HG02884 (cell line): Measurements from ENCODE around the gene RGS1.

Experiments used
- ATAC-seq: cut with Tn5 transposase; IDR thresholded peaks from one replicate; pipeline ENCODE4 v1.9.1; 2021; ENCODE audit warnings: mild to moderate bottlenecking, moderate library complexity; ENCODE audit not compliant: unreplicated experiment

Gene RGS1

GRCh38 chr1:192553741-192554140, 21.8 kb upstream of the RGS1 start:
- ATAC-seq, result no peak

GRCh38 chr1:192554904-192555303, 20.7 kb upstream of the RGS1 start:
- ATAC-seq, result no peak

- ATAC-seq, result no peak
Observed at GRCh38 chr1:192555399-192555798, 20.2 kb upstream of the RGS1 start.

- no peak for ATAC-seq
Observed at GRCh38 chr1:192557841-192558595, 17.6 kb upstream of the RGS1 start.

- ATAC-seq, result peak; percentile 67
Observed at GRCh38 chr1:192559115-192560006, 16.2 kb upstream of the RGS1 start.

- ATAC-seq, result no peak
Observed at GRCh38 chr1:192561301-192561700, 14.3 kb upstream of the RGS1 start.

- no peak for ATAC-seq
Observed at GRCh38 chr1:192563129-192563528, 12.4 kb upstream of the RGS1 start.

GRCh38 chr1:192564099-192564498, 11.5 kb upstream of the RGS1 start:
- ATAC-seq, result no peak

- no peak for ATAC-seq
Observed at GRCh38 chr1:192565946-192566345, 9.6 kb upstream of the RGS1 start.

- ATAC-seq, result no peak
Observed at GRCh38 chr1:192566657-192567056, 8.9 kb upstream of the RGS1 start.

- ATAC-seq, result no peak
Observed at GRCh38 chr1:192568063-192568462, 7.5 kb upstream of the RGS1 start.

- ATAC-seq, result no peak
Observed at GRCh38 chr1:192571668-192572067, 3.9 kb upstream of the RGS1 start.

- ATAC-seq, result no peak
Observed at GRCh38 chr1:192573499-192573898, 2.1 kb upstream of the RGS1 start.

- no peak for ATAC-seq
Observed at GRCh38 chr1:192574073-192574472, 1.5 kb upstream of the RGS1 start.

- no peak for ATAC-seq
Observed at GRCh38 chr1:192576190-192577144, 894 bp downstream of the RGS1 start.

GRCh38 chr1:192577145-192578140, 1.9 kb downstream of the RGS1 start:
- no peak for ATAC-seq

- ATAC-seq, result no peak
Observed at GRCh38 chr1:192578144-192578909, 2.8 kb downstream of the RGS1 start.

GRCh38 chr1:192579010-192579738, 3.6 kb downstream of the RGS1 start:
- peak; percentile 25 for ATAC-seq
